CD4-positive, alpha-beta T cell treated with Interleukin-21 for 1 hour (primary cell): ENCODE data around the gene BLNK.
"Not testable (repeated sequence)": the region's sequence is repeated elsewhere in the genome, so short reads cannot be mapped to it uniquely, and the experiment has no call there.

Experiments used
- DNase-seq: peaks from one replicate; pipeline ENCODE4 v3.0.0-alpha.2; 2020

Gene BLNK

DNA sequence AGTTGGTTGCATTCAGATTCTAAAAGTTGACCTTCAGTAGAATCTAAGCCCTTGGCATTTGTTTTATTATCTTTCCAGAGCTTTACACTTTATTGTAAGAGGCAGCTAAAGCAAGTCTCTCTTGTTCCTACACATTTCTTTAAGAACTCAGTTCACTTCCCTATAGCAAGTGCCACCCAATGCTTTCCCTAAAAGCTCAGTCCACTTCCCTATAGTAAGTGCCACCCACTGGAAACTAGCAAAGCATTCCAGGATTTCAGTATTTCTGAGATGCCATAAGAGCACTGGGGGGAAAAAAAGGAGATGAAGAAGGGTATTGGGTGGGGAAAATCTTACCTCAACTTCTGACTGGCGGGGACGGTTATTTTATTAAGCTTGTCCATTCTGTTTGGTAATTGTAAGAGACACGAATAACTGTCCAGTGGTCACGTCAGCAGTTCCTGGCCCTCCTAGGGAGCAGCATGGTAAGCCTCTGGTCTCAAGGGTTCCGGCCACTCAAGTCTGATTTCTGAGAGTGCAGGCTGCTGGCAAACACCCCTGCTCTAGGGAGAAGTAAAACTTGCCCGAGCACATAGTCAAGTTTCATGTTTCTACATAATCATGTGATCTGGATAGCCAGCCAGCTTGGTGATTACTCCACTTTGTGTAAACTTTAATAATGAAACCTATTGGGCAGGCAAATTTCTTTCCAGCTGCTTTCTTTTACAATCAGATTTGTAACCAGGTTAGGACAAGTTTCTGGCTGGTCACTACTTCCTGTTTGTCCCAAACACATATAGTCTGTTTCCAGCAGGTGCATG is at the start of gene BLNK:
Gene BLNK (minus strand): TSS at position 554 of the 800 bp plus-strand sequence. CDS start 171 bp downstream, at position 383.
- no peak for DNase-seq

DNA sequence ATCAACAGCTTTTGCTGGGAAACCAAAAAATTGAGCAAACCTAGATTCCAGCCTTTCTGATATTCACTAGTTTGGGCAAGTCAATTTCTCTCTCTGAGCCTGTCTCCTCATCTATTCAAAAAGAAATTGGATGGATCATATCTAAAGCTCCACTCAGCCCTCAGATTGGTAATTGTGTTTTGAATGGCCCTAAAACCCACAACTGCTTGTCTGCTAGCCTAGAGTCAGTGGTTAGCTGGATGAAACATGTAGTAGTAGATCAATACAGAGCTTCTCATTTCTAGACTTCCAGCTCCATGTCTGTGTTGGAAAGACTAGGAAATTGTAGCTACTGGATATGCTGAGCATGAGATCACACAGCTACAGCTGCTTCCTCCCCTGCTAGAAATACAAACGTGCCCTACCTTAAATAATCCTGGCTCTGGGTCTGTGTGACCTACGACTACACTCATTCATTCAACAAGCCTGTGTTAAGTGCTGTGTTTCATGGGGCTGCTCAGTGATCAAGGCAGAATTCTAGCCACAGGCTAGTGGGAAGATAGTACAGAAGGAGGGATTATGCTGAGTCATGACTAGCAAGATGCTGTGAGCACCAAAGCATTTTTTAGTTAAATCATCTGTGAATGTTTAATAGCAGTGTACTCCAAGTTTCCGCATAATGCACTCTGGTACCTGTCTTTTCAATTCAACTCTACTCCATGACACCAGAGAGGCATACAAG is 48.5 kb upstream of the BLNK start:
- no peak for DNase-seq

DNA sequence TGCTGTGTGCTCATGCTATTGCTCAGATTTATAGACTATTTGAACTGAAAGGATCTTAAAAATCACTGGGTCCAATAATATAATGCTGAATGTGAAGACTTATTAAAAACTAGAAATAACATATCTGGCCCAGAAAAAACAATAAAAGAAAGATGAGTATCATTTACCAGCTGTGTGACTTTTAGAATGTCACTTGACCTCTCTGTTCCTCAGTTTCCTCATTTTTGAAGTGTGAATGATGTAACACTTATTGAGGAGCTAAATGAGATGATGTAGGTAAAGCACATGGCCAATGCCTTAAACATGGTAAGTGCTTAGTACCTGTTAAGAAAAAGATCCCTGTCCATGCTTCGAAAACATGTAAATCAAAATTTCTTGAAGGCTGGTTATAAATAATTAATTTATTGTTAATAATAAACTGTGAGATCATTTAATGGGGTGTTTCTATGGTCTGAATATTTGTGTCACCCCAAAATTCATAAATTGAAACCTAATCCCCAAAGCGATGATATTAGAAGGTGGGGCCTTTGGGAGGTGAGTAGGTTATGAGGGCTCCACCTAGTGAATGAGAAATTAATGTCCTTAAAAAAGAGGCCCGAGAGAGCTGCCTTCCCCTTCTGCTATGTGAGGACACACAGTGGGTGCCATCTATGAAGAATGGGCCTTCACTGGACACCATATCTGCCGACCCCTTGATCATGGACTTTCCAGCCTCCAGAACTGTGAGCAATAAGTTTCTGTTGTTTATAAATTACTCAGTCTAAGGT is 45.9 kb upstream of the BLNK start:
- DNase-seq: no peak

DNA sequence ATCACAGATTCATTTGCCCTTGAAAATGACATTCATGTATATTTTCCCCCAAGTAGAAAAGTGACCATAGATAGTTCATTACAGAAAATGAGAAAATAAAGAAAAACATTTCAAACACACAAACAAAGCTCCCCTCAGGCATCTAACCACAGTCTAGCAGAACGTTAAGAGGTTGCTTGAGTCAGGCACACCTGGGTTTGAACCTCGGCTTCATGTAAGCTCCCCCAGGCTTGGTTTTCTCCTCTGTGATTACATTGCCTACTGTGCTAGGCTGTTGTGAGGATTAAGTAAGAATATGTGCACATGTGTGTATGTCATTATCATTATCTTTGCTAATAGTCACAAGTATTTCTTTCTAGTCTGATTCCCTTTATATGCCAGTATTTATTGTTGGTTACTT is 42.0 kb upstream of the BLNK start:
- DNase-seq: no peak

DNA sequence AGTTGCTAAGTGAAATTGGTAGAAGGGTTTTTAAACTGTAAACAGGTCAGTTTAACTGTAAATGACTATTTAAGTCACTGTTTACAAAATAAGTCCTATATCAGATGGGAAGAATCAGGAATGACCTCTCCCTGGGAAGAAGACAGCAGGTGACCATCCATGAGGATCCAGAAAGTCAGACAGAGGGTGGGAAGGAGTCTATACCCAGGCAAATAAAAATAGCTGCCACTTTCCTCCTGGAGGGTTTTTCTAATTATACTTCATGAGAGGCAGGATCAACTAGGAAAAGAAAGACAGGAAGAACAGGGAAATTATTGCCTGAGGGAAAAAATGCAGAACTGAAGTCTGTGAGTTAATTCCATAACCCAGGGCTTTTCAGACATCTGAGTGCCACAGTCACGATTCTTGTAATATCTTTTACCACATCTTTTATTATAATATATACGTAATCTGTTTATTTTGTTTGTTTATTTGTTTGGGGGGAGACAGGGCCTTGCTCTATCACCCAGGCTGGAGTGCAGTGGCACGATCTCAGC is 39.9 kb upstream of the BLNK start:
- DNase-seq: no peak

DNA sequence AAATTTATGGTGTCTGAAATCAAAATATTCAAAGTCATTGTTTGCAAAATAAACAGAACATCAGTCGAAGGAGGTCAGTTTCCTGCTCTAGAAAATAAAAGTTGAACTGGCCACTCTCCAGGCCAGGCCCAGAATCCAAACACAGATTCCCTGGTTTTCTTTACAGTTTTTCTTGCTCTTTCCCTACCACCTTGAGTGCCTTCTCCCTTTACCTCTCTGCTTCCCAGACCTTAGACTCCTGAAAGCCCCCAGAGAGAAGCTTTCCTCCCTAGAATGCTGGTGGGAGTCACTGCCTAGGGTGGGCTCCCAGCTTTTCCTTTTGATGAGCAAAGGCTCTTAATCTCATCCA is 38.9 kb upstream of the BLNK start:
- DNase-seq: no peak

DNA sequence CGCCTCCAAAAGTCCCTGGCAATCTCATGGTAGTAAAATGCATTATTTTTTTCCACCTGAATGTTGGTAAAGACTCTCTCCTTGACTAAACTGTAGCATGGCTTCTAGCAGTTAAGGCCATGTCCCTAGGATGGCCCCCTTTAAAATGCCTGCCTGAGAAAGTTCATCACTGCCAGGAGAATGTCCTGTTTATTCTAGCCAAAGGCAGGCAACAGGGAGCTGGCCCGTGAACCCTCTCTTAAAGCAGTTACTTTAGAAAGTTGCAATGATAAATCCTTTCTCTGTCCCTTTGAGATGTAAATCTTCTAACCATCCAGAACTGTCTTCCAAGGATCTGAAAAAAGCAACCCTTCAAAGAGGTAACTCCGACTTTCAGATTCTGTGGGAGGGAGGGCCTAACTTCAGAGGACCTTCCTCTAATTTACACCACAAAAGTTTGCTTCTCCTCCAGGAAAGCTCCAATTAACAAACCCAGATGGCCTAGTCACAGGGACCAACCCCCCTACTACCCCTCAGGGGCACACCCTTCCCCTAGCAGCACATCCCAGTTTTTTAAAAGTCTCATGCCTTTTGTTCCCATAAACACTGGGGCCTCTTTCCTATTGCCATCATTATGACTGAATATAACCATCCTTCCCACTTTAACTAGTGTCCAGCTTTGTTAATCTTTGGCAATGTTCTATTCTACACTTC is 38.4 kb upstream of the BLNK start:
- no peak for DNase-seq

DNA sequence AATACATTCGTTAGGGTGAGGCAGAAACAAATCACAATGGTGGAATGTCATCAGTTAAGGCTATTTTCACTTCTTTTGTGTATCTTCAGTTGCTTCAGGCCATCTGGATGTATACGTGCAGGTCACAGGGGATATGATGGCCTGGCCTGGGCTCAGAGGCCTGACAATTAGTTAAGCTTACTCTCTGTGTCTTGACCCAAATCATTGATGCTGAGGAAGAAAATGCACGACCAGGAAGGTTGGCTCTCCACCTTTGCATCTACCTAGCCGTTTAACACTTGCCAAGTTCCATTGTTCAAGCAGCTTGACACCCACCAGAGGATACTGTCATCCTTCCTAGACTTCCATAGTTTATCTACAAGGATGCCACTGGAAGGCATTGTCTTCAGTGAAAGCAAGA is 37.5 kb upstream of the BLNK start:
- not testable (repeated sequence) for DNase-seq

DNA sequence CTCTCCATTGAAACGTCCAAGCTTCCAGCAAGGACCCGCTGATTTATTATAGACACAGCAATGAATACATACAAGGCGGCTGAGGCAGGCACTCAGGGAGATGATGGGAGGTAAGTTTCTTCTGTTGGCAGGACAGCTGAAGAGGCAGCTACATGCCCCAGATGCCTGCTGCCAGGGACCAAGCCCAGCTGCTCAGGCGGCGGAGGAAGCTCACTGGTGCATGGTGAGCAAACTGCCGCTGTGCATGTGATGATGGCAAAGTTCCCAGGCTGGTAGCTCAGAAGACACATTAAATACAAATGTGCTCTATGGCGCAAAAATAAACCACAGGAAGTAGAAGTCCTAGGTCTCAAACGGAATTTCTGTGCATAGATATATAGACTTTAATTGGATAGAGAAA is 35.1 kb upstream of the BLNK start:
- no peak for DNase-seq

DNA sequence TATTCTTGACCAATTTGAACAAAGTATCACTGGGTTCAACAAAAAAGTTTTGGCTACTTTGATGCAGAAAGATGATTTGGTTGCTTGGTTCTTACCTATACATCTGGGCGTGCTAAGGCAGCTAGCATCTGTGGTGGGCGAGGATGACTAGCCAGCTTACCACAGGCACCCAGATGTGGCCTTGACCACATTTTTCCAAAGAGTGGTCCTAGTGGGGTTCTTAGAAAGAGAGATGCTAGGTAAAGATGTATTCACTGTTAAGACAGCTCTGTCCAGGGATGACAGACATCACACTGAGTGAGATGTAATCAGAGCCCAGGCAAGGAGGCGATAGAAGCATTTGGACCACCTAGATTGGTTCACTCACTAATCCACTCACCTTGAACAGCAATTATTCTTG is 33.6 kb upstream of the BLNK start:
- DNase-seq: no peak

DNA sequence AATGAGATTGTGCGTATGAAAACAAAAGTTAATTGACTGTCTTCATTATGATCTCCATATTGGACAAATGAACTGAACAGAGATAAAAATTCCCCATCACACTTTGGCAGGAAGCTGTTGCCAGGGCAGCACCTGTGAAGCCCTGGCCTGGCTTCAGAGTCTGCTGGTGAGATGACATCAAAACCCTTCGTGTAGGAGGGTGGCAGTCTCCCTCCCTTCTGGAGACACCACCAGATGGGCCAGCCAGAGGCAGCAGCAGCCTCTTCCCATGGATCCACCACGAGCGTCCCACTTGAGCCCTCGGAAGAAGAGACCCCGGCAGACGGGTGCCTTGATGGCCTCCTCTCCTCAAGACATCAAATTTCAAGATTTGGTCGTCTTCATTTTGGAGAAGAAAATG is 32.9 kb upstream of the BLNK start, which contains the start of gene DNTT:
Gene DNTT (plus strand): TSS at position 205 of the 400 bp plus-strand sequence. CDS start 64 bp downstream, at position 269.
- DNase-seq: no peak

DNA sequence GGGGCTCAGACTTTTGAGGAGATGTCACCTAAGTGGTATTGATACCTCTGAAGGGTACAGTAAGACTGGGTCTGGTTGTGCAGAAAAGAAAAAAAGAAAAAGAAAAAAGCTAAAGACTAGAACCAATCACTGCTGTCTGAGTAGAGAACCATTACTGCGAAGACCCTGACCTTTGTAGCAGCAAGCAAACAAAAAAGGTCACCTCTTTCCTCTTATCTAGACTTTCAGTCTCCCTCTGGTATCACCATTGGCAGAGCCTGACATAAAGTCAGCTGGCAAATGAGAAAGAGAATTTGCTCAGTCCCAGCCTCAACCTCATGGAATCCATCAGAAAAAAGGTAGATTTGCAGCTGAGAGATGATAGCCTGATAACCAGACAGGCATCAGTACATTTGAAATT is 30.2 kb upstream of the BLNK start:
- no peak for DNase-seq

DNA sequence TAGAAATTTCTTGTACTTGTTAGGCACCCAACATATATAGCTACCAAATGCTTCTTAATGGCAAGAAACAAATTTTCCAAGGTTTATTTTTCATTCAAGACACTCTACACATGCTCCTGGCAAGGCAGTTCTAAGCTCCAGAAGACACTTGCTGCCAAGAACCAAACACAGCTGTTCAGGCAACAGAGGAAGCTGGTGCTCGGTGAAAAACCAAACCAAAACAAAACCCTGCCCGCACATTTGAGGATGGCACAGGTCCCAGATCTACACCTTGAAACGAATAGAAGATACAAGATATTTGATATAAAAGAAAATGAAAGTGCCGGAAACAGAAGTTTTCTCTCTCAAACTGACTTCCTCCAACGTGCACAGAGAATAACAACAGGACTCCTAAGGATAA is 28.0 kb upstream of the BLNK start:
- peak; percentile 5 for DNase-seq

DNA sequence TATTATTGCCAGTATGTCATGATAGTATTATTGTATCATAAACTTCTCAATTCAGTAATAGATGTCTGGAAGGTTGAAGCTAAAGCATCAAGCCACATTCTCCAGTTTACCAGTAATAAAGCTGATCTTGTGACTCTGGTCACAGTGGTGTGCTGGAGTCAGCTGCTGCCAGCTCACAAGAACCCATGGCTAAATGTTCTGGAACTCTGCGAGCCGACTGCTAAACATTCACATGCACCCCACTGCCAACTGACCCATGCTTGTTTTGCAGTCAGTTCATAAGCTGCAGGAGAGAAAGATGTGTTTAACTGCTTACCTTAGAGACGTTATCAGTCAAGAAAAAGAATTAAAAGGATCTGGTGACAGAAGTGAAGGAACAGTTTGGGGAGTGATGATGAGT is 27.0 kb upstream of the BLNK start:
- DNase-seq: no peak

DNA sequence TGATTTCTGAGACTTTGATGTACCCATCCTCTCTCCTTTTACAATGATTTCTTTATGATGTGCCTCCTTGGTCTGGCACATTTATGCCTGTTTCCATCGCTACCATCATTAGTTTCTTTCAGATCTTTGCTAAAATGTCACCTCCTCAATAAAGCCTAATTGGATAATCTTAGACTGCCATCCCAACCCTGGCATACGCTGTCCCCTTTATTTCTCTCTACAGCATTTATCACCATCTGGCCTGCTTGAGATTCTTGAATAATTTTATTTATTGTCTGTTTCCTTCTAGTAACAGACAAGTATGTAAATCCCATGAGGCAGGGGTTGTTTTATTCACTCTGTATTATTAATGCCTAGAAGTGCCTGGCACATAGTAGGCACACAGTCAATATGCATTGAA is 26.1 kb upstream of the BLNK start:
- DNase-seq: no peak

DNA sequence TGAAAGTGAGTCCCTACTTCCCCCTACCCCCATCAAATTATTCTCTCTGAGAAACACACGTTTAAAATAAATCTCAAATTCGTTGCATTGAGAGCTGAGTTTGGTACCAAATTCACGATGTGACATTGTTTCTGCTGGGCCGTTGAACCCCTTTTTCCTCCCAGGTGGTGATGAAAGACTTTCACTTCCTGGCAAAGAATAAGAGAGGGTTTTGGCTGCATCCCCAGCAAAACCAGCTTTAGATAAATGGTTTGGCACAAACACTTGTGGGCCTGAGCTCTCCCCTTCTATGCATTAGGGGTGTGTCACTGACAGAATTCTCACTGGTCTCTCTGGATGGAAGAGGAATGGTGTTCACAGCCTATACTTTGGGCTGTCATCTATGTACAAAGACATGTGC is 24.1 kb upstream of the BLNK start:
- DNase-seq: no peak

DNA sequence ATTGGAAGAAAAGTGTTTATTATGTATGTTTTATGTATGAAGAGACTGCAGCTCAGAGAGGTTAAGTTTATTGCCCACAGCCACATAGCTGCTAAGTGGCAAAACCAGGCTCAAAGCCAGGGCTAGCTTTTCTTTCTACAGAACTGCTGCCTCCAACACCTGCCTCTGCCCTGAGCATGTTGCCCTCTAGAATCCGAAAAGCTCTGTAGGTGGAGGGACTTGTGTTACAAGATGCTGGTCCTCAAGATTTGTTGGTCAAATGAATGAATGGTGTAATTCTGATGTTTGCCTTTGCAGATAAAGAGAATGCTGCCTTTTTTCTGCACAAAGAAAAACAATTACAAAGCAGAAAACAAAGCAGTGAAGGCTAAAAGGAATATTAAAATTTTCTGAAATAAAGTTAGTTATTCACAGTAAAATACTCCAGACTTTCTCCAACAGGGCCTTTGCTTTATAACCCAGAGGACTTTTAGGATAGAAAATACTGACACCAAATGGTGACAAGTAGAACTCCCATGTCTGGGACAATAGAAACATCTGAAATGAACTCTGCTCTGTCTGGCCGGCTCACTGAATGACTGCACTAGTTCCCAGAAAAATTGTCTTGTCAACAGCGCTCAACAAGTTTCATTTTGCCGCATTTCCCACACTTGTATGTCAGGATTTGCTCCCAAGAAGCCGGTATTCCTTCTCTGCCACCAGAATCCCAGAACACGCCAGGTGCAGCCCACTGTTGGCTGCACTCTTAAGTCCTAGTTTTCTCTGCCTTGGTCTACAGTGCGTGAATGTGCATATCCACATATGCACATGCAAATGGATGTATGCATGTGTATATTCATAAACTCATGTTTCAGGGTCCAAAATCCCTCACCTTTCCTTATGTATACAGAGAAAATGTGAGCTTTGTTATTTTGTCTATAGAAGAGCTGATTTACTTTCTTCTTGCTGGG is 21.9 kb upstream of the BLNK start:
- peak; percentile 19 for DNase-seq

DNA sequence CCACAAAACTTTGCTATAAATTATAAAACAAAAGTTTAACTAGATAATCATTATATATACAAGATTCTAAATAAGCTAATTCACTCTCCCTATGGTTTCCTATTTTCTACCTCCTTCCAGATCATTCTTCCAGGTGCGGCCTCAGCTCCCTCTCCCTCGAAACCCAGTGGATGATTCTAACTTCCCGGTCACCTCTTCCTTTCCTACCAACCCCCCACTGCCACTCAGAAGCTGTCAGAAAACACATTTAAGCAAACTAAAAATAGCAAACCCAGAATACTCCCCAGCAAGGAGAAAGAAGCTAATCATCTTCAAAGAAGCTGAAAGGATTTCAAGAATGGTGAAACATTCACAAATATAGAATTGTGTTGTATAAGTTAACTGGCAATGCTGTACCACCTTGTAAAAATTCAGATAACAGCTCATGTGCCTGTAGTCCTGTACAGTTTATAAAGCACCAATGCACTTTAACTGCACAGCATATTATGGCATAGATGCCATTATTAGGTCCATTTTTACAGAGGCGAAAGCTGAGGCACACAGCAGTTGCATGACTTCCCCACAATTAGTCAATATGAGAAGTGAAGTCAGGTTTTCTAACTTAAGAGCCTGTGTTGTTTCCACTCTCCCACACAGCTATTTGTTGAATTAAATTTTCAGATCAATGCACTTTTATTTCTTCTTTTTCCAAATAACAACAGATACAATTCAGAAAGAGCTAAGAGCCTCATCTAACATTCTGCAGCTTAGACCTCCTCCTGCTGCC is 19.2 kb upstream of the BLNK start:
- no peak for DNase-seq

DNA sequence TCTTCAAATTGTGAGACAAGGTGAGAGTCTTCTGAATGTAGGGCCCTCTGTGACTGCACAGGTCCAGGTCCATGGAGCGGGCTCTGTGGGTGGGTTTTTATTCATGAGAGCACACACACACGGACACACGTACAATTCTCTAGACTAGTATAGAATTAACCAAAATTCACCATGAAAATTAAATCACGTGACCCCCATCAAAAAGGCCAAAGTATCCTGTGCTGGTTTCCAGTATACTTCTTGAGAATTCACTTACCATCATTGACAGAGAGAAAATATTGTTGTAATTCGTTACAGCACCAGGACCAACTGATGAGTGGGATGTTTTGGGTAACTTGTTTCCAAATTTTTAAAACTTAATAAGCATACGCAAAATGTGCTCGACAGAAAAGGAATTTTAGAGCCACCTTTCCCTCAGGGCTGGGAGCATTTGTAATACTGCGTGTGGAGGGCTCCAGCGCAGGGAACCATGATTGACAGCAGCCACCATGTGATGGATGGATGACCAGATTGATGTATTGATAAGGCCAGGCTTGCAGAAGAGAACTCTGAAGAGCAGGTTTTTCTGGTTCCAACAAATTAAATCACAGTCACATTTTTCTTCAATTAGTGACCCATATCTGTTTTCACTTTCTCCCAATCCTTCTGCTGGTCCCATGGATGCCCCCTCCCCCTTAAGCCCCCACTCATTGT is 18.0 kb upstream of the BLNK start:
- no peak for DNase-seq

DNA sequence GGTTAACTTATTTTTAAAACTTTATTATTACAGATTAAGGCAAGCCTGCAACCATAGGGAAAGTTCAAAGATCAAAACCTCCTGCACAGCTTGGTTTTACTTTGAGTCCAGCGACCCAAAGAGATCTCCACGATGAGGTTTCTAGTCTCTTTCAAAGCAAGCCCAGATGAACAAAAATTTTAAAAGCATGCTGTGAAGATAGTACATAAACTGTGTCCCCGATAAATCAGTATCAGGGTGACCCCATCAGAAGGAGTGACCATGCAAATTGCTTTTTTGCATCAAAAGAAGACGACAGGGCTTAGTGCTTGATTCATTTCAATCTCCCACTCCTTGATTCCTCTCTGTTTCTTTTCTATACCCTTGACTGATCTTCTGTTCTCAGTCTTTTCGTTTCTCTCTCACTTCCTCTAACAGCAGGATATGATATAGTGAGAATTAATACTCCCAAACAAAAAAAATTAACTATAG is 16.8 kb upstream of the BLNK start:
- DNase-seq: no peak
